OCI-LY1 (cell line): Measurements from ENCODE around the gene MFSD11.

Experiments used
- CTCF ChIP-seq: fragments of 200-600 bp; sonication (generic), shearing (Covaris generic); IDR thresholded peaks from 2 replicates; pipeline ENCODE4 v1.5.1; 2017; ENCODE audit warnings: mild to moderate bottlenecking, antibody characterized with exemption, low read length, moderate library complexity, mixed read lengths
- EZH2 ChIP-seq: fragments of 200-600 bp; sonication (generic), shearing (Covaris generic); IDR thresholded peaks from 2 replicates; pipeline ENCODE4 v1.8.0; 2017; ENCODE audit warnings: borderline replicate concordance, mixed run types, mild to moderate bottlenecking, antibody characterized with exemption, low read length, moderate library complexity, mixed read lengths

GRCh38 chr17:76737676-76738467 is at the start of gene MFSD11:
- TF ChIP-seq CTCF, result no peak
- TF ChIP-seq EZH2, result no peak
